HG03521 (cell line): ENCODE measurements around the gene ZFP1.

Source experiments
- ATAC-seq: cut with Tn5 transposase; IDR thresholded peaks from one replicate; pipeline ENCODE4 v1.9.1; 2021; ENCODE audit warnings: mild to moderate bottlenecking, moderate library complexity; ENCODE audit not compliant: unreplicated experiment

ZFP1 gene

DNA sequence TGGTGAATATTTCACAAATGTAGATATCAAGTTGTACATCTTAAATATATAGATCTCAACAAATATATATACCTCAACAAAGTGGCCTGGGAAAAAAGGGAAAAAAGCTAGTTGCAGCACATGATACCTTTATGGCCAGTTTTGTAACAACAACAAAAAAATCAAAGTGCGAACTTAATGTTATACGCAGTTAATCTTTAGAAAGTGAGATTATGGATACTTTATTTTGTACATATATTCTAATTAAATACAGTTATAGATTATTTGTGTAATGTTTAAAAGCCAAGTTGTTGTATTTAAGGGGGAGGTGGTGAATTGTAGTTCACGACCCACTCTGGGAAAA is 385 bp upstream of the ZFP1 start:
- ATAC-seq: no peak

DNA sequence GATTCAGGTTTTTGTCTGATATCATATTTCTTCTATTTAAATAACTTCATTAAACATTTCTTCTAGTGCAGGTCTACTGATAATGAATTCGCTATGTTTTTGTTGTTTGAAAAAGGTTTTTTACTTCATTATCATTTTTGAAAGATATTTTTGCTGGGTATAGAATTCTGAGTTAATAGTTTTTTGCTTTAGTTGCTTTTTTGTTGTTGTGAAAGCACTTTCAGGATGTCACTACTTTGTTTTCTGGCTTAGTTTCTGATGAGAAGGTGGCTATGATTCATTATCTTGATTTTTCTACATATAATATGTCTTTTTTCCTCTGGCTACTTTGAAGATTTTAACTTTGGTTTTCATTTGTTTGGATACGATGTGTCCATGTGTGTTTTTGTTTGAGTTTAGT is 3.5 kb downstream of the ZFP1 start:
- ATAC-seq: no peak

DNA sequence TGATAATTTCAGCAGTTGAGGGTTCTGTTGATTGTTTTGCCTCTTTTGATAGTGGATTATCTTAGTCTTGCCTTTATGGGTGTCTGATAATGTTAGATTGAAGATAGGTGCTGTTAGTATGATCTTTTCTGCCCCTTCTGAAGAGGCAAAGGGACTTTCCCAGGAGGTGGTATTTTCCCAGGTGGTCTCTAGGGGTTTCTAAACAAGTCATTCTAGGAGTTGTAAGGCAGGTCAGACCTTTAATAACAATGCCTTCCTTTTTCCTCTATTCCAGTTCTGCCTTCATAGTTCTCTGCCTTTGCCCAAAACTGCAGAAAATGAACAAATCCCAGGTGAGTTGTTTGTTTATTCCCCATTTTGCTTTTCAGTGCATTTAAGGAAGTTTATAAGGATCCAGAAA is 4.3 kb downstream of the ZFP1 start:
- ATAC-seq: no peak

DNA sequence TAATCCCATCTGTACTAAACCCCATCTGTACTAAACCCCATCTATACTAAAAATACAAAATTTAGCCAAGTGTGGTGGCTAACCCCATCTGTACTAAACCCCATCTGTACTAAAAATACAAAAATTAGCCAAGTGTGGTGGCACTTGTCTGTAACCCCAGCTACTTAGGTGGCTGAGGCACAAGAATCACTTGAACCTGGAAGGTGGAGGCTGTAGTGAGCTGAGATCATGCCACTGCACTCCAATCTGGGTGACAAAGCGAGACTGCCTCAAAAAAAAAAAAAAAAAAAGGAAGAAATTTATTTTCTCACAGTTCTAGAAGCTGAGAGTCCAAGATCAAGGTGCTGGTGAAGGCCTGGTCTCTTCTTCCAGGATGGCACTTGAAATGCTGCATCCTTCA is 12.1 kb downstream of the ZFP1 start:
- no peak for ATAC-seq

DNA sequence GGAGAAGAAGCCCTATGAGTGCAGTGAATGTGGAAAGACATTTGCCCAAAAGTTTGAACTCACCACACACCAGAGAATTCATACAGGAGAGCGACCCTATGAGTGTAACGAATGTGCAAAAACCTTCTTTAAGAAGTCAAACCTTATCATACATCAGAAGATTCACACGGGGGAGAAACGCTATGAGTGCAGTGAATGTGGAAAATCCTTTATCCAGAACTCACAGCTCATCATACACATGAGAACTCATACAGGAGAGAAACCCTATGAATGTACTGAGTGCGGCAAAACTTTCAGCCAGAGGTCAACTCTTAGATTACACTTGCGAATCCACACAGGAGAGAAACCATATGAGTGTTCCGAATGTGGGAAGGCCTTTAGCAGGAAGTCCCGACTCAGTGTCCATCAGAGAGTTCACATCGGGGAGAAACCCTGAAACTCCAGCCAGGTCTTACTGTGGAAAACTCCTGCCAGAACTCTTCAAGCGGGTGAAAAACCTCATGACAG is 21.6 kb downstream of the ZFP1 start:
- ATAC-seq: no peak

DNA sequence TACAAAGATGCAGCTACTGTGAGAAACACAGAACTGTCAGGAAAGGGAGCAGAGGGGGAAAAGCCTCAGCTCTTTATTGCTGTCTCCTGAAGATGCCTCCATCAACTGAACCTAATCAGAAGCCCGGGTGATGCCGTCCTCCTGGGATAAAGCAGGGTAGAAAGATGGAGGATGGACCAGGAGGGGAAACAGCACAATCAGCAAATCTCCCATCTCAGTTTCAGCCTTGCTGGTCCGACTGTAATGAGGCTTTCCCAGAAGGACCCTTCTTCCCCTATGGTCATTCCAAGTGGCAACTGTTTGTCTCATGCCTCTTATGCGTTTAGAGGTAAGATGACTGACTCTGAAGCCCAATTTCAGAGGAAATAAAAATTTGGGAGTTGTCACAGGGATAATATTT is 24.3 kb downstream of the ZFP1 start:
- ATAC-seq: no peak

DNA sequence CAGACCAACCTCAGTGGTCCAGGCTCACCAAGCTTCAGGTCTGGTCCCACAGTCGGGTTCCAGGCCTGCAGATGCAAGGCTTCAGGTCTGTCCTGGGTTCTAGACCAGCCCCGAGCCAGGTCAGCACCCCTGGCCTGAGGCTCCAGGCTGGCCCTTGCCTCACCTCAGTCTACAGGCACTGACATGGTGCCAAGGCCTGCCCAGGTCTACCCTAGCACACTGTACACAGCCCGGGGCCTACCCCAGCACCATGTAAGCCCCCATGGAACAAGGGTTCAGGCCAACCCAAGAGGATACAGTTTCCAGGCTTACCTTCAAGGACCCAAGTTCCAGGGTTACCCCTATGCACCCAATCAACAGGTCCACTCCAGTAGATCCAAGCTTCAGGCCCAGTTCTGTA is 26.8 kb downstream of the ZFP1 start:
- ATAC-seq: no peak

DNA sequence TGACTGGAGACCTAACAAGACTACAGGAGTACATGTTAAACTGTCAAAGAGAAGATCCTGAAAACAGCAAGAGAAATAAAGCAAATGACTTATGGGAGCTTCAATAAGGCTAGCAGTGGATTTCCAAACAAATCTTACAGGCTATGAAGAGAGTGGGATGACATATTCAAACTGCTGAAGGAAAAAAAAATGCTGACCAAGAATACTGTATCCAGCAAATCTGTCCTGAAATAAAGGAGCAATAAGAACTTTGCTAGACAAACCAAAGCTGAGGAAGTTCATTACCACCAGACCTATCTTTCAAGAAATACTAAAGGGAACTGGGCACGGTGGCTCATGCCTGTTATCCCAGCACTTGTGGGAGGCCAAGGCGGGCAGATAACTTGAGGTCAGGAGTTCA is 28.6 kb downstream of the ZFP1 start:
- no peak for ATAC-seq

DNA sequence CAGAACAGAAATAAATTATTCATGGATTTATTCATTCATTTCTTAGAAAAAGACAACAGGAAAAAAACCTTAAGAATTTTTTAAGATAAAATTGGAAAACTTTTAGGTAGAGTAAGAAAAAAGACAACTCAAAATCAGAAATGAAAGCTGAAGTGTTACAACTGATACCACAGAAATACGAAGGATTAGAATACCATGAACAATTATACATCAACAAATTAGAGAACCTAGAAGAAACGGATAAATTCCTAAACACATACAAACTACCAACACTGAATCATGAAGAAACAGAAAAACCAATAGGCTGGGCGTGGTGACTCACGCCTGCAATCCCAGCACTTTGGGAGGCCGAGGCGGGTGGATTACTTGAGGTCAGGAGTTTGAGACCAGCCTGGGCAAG is 30.9 kb downstream of the ZFP1 start:
- no peak for ATAC-seq

DNA sequence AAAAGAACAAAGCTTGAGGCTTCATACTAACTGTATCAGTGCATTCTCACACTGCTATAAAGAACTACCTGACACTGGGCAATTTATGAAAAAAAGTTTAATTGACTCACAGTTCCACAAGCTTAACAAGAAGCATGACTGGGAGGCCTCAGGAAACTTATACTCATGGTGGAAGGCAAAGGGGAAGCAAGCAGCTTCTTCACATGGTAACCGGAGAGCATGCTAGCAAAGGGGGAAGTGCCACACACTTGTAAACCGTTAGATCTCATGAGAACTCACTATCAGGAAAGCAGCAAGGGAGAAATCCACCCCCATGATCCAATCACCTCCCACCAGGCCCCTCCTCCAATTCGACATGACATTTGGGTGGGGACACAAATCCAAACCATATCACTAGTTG is 33.3 kb downstream of the ZFP1 start:
- no peak for ATAC-seq

DNA sequence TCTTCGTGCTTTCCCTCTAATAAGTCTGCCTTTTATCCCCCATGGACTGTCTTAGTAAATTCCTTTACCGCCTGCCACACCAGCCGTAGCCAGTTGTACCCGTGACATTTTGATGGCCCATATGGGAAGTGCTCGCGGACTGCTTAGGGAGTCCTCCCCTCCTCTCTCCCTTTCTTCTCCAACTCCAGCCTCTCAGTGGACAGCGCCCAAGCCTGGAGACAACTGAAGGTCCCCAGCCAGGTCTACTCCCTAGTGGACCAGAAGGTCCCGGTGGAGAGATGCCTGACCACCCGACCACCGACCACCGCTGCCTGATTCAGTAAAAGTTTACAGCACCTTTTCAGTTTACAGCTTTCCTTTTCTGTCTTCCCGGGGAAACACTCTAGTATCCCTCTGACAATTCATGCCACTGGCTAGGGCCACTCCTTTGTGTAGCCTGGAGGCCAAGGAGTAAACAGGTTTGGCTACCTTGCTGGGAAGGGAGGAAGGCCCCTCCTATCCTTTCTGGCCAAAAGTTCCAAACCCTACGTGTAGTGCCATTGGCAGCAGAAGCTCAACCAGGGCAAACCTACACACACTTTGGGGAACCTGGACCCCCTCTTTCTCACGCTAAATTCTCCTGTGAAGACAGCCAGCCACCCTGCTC is 40.6 kb downstream of the ZFP1 start:
- no peak for ATAC-seq

DNA sequence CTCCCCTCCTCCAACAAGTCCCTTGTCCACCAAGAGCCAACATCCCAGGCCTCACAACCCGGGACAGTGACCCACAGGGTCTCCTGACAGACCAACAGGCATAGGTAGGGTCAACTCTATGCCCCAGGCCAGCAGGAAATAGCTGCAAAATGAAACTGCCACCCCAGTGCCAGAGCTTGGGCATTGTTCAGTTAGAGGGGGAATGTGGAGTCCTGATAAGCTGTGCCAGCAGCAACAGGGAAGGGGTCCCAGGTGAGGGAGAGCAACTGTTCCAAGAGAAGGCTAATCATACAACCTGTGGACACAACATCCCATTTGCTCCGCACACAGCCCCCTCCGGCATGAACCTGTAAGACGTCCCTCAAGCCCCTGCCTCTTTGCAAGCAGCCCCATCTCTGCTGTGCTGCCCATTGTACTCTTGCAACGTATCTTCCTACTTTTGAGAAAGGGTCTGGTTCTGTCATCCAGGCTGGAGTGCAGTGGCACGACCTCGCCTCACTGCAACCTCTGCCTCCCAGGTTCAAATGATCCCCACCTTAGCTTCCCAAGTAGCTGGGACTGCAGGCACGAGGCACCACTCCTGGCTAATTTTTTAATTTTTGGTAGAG is 41.4 kb downstream of the ZFP1 start:
- ATAC-seq: no peak

DNA sequence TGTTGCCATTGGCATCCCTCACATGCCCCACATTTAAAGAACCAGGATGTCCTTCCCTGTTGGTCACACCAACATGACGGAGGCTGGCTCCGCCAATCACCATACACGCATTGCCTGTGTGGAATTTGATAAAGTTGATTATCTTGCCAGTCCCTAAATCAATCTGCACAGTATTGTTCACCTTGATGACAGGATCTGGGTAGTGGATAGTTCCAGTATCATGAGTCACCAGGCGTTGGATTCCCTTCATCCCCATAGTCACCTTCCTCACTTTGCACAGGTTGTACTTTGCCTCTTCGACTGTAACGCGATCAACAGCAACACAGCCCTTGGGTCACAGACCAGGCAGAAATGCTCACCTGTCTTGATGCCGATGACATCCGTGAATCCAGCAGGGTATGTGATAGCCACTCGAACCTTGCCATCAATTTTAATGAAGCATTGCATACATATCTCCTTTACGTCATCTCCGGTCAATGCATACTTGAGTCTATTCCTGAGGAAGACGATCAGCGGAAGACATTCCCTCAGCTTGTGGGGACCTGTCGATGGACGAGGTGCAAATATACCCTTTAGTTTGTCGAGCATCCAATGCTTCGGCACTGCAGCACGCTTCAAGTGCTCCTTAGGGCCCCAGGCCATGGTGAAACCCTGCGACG is 44.4 kb downstream of the ZFP1 start:
- no peak for ATAC-seq

DNA sequence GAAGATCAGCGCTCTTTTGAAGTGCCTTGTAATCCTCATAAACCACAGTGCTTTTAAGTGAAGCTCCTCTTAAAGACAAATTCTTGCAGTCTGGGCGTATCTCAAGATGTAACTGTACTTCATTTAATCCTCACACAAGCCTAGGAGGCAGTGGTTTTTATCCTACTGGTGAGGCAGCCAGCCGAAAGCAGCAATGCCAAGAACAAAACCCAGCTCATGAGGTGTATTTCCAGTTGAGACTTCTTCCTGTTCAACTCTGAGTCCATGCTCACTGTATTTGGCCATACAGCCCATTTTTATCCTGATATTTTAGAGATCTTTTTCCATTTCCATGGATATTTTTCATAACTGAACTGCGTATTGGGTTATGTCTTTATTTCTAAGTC is 44.9 kb downstream of the ZFP1 start:
- ATAC-seq: no peak

DNA sequence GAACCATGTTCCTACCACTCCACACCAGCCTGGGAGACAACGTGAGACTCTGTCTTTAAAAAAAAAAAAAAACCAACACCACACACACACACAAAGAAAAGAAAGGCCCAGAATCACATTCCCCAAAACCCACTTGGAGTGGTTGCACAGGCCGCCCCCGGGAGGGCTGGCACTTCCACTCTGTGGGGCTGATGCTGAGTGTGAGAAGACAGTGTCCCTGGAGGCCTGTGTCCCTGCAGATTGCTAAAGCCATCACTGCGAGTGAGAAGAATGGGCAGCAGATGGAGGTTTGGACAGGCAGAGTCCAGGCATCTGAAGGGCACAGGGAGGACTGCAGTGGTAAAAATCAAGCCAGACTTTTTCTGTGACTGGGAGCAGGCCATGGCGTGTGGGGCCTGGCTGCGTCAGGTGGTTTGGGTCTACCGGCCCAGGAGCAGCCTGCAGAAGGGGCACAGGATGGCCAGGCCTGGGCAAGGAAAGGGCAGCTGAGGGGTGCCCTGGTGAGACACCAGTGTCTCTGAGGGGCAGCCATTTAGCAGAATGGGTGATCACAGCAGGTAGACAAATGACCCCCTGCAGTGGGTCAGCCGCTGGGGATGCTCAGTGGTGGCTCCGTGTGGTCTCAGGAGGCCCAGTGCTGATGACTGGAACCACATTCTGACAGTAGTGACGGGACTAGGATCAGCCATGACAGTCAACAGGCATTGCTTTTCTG is 45.6 kb downstream of the ZFP1 start:
- no peak for ATAC-seq

DNA sequence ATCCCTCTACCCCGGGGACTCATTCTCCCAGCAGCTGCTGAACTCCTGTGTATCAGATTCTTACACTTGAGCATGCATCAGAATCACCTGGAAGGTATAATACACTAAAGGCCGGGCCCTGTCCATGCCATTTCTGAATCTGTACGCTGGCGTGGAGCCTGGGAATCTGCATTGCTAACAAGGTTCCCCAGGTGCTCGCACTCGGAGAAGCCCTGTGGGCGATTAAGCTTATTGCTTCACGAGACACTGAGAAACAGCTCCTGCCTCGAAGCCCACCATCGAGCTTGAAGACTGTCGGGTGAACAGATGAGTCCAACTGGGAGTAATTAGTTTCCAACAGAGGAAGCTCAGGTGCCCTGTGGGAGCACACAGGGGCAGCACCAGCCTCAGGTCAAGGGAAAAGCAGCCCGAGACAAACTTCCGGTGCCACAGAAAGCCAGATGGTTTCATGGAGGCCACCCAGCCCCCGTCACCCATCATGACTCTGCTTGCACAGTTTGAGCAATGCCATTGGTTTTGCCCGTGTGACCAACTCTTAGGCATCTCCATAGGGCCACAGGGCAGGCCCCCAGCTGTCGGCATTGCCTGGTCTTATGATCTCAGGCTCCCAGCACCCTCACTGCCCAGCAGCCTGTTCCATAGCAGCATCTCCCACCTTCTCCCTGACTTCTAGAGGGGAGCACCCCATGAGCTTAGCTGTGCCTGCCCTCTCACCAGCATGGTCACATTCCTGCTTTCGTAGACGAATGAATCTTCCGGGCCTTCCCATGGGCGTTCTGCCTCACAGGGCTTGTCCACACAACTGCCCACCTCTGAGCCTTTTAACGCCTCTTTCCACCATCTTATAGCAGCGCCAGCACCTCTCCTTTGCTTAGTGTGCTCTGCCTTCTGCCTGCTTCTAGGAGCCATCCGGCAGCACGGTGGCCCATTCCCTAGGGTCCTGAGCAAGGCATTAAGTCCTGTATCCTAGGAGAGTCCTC is 47.8 kb downstream of the ZFP1 start:
- no peak for ATAC-seq

DNA sequence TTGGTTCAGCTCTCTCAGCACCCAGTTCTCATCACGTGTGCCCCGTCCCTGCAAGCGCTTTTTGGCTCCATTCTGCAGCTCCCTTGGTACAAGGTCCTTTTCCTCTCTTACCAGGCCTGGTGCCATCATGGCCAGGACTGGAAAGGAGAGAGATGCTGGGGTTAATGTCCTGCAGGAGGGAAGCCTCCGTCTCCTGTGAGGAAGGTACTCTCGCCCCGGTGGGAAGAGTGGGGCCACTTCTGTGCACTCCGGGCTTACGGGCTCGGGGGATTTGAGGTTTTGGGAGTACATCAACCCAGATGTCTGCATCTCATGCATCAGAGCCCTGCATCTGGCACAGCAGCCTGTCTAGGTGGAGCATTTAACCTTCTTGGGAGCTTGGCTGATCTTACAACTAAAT is 48.5 kb downstream of the ZFP1 start:
- no peak for ATAC-seq

DNA sequence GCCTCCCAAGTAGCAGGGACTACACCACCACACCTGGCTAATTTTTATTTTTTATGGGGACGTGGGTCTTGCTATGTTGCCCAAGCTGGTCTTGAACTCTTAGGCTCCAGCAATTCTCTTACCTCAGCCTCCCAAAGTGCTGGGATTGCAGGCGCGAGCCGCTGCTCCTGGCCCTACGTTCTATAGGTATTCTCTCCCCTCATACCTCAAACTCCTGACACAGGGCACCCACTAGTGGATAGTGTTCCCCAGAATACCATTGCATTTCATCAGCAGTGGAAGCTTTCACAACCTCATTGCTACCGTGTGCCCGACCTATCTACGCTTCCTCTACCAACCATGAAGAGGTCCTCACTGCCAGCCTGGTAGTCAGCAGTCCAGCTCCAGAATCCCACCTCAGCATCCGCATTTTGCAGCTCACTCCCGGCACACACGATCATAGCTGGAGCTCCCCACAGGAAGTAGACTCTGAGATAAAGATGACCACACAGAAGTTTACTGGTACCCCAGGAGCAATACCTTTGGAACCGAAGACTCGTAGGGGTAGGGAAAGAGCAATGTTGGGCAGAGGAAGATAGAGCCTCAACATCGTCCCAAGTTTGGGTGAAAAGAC is 49.3 kb downstream of the ZFP1 start:
- ATAC-seq: no peak

DNA sequence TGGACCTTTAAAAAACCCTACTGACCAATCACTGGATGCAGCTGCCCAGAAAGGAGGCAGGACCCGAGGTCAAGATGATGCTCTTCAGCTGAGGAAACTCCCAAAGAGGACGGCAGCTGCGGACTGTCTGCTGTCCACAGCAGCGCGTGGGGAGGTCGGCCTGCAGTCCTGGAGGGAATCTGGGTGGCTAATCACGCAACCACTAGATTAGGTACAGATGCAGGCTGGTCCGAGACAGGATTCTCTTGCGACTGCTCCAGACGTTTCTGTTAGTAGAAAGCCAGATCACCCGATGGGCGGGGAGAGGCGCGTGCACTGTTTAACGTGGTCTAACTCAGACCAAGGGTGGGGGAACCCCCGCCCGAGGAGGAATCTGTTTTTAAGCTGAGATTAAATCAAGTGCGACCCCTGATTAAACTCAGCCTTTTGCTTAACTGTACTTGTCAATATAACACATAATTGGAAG is 49.8 kb downstream of the ZFP1 start:
- no peak for ATAC-seq

DNA sequence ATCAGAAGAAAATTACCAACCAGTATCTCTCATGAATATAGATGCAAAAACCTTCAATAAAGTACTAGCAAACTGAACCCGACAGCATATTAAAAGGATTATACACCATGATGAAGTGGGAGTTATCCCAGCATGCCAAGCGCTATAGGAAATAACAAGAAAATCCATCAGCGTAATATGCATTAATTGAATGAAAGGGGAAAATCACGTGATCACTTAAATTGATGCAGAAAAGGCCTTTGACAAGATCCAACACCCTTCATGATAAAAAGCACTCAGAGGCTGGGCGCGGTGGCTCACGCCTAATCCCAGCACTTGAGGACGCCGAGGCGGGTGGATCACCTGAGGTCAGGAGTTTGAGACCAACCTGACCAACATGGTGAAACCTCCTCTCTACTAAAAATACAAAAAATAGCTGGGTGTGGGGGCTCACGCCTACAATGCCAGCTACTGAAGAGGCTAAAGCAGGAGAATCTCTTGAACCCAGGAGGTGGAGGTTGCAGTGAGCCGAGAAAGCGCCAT is 53.8 kb downstream of the ZFP1 start:
- no peak for ATAC-seq
